B cell (primary cell): Measurements from ENCODE around the gene LSM5.

Source experiments
- EZH2 ChIP-seq: IDR thresholded peaks from 2 replicates; pipeline ENCODE4 v1.6.1; 2012; ENCODE audit warnings: borderline replicate concordance, low read depth, mild to moderate bottlenecking, moderate library complexity, low read length; ENCODE audit not compliant: insufficient read depth, poor library complexity, severe bottlenecking
- TF ChIP-seq, protein P1 (sequence below): fragments of 200-600 bp; IDR thresholded peaks from one replicate; pipeline ENCODE4 v1.8.0; 2022; ENCODE audit warnings: antibody characterized with exemption, mild to moderate bottlenecking

DNA sequence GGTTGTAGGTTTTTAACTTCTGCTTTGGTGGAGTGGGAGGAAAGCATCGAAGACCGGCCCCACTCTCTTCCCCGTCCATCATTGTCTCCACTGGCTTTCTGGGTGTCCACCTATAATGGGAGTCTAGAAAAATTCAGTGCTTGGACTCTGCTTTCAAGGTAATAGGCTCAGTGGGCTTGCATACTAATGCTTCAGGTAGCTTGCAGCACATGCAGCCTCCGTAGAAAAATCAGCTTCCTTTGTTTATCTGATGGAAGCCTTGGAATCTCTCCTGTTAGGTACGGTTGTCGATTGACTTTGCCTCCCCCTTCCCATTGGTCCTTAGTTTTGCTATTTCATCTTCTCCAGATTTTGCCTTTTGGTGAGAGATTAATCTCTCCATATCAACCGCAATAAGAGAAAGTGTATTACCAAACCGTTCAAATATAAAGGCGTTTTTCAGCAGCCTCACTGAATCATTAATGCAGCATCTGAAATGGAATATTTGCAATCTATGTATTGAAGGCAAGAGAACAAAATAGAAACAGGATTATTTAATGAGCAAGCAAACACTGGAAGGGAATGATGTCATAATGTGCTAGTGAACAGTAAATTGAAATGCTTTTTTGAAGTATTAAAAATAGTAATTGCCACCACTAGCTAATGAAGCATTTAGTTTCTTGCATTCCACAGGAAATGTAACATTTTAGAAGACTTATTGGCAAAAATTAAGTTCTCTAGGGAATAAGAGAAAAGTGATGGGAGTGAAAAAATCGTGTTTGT is 6.1 kb upstream of the LSM5 start:
- TF ChIP-seq, protein P1, sequence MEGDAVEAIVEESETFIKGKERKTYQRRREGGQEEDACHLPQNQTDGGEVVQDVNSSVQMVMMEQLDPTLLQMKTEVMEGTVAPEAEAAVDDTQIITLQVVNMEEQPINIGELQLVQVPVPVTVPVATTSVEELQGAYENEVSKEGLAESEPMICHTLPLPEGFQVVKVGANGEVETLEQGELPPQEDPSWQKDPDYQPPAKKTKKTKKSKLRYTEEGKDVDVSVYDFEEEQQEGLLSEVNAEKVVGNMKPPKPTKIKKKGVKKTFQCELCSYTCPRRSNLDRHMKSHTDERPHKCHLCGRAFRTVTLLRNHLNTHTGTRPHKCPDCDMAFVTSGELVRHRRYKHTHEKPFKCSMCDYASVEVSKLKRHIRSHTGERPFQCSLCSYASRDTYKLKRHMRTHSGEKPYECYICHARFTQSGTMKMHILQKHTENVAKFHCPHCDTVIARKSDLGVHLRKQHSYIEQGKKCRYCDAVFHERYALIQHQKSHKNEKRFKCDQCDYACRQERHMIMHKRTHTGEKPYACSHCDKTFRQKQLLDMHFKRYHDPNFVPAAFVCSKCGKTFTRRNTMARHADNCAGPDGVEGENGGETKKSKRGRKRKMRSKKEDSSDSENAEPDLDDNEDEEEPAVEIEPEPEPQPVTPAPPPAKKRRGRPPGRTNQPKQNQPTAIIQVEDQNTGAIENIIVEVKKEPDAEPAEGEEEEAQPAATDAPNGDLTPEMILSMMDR: no peak
- TF ChIP-seq EZH2: no peak
